ENCODE data around the gene RASSF5. TPM values are rescaled to one million over a fixed set of nuclear protein-coding genes. Genes with fewer than 3 reads are reported as not detected.
A peak's percentile ranks its signal among the peaks of the same experiment; 100 is the strongest.

Gene RASSF5
- total RNA-seq, 3 donors from 2014 or later = 11.0 to 17.0 (median 11.1) TPM

GRCh38 chr1:206526064-206526911 is 19.0 kb downstream of the RASSF5 start:
- intact Hi-C loops (cut with DNase I; ENCODE audit: low total_unique reads) = no loop called here
- Histone ChIP-seq H3K27ac (no peak overlapping the region), H3K27me3 (no peaks in the 10 kb centered on the region), H3K9me3 (no peaks in the 10 kb centered on the region), H3K4me3 (no peak overlapping the region), H3K36me3 (no peaks in the 10 kb centered on the region), H3K4me1 (no peaks in the 10 kb centered on the region)
- DNase-seq (ENCODE audit: low spot score in 2 of 2) = no peak
- TF ChIP-seq POLR2AphosphoS5 (IDR thresholded peaks at IDR 0.05) (no peak), POLR2A (IDR thresholded peaks at IDR 0.05) (no peak)
- TF ChIP-seq, protein P1, sequence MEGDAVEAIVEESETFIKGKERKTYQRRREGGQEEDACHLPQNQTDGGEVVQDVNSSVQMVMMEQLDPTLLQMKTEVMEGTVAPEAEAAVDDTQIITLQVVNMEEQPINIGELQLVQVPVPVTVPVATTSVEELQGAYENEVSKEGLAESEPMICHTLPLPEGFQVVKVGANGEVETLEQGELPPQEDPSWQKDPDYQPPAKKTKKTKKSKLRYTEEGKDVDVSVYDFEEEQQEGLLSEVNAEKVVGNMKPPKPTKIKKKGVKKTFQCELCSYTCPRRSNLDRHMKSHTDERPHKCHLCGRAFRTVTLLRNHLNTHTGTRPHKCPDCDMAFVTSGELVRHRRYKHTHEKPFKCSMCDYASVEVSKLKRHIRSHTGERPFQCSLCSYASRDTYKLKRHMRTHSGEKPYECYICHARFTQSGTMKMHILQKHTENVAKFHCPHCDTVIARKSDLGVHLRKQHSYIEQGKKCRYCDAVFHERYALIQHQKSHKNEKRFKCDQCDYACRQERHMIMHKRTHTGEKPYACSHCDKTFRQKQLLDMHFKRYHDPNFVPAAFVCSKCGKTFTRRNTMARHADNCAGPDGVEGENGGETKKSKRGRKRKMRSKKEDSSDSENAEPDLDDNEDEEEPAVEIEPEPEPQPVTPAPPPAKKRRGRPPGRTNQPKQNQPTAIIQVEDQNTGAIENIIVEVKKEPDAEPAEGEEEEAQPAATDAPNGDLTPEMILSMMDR (IDR thresholded peaks at IDR 0.05) = no peak

- Histone ChIP-seq H3K9me3 (no peaks in the 10 kb centered on the region), H3K27me3 (no peaks in the 10 kb centered on the region), H3K4me1 (no peaks in the 10 kb centered on the region), H3K36me3 (no peaks in the 10 kb centered on the region), H3K4me3 (no peak overlapping the region), H3K27ac (no peak overlapping the region)
- DNase-seq (ENCODE audit: low spot score in 2 of 2) = no peak
- intact Hi-C loops (cut with DNase I; ENCODE audit: low total_unique reads) = no loop called here
- TF ChIP-seq POLR2AphosphoS5 (IDR thresholded peaks at IDR 0.05) = no peak
- TF ChIP-seq, protein P1 (IDR thresholded peaks at IDR 0.05) = no peak
- TF ChIP-seq POLR2A (IDR thresholded peaks at IDR 0.05) = no peak
Measured at GRCh38 chr1:206529425-206529824, 22.1 kb downstream of the RASSF5 start.

GRCh38 chr1:206532368-206532767 is 25.0 kb downstream of the RASSF5 start:
- no peaks in the 10 kb centered on the region for H3K4me1 ChIP-seq
- intact Hi-C loops (cut with DNase I; ENCODE audit: low total_unique reads) = no loop called here
- no peaks in the 10 kb centered on the region for H3K9me3 ChIP-seq
- no peak for TF ChIP-seq POLR2A (IDR thresholded peaks at IDR 0.05)
- no peak for TF ChIP-seq POLR2AphosphoS5 (IDR thresholded peaks at IDR 0.05)
- TF ChIP-seq, protein P1 (IDR thresholded peaks at IDR 0.05) = no peak
- H3K27me3 ChIP-seq = no peaks in the 10 kb centered on the region
- H3K4me3 ChIP-seq = no peak overlapping the region
- H3K27ac ChIP-seq = no peak overlapping the region
- DNase-seq (ENCODE audit: low spot score in 2 of 2) = no peak
- no peaks in the 10 kb centered on the region for H3K36me3 ChIP-seq

DNA sequence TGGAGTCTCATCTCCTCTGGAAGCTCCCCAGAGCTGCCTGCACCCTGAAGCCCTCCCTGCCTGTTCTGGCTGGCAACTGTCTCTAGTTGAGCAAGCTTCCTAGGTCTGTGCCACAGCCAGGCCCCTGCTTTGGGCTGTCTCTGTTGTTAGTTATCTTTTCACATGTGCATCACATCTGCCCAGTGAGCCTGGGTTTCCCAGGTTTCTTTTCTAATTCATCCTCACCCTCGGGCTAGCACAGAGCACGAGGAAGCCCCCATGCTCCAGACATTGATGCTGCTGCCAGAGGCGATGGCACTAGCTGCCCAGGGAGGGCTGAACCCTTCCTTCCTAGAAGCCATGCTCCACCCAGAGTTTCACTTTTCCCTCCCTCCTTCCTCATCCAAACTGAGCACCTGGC is 27.2 kb downstream of the RASSF5 start:
- H3K4me1 ChIP-seq = peaks cover 0 to 1% of the 10 kb centered on the region in 2 donors
- no peak for DNase-seq (ENCODE audit: low spot score in 2 of 2)
- TF ChIP-seq, protein P1 (IDR thresholded peaks at IDR 0.05) = no peak
- TF ChIP-seq POLR2AphosphoS5 (IDR thresholded peaks at IDR 0.05) = no peak
- no peak for TF ChIP-seq POLR2A (IDR thresholded peaks at IDR 0.05)
- no peaks in the 10 kb centered on the region for H3K9me3 ChIP-seq
- H3K36me3 ChIP-seq = no peaks in the 10 kb centered on the region
- H3K27ac ChIP-seq = peak overlapping the region; percentile 58 to 69
- intact Hi-C loops (cut with DNase I; ENCODE audit: low total_unique reads) = no loop called here
- H3K27me3 ChIP-seq = no peaks in the 10 kb centered on the region
- no peak overlapping the region for H3K4me3 ChIP-seq

GRCh38 chr1:206535853-206536188 is 28.5 kb downstream of the RASSF5 start:
- intact Hi-C loops (cut with DNase I; ENCODE audit: low total_unique reads) = no loop called here
- no peaks in the 10 kb centered on the region for H3K9me3 ChIP-seq
- H3K27ac ChIP-seq = peak overlapping the region; percentile 62 to 69
- no peaks in the 10 kb centered on the region for H3K36me3 ChIP-seq
- H3K27me3 ChIP-seq = no peaks in the 10 kb centered on the region
- no peak overlapping the region for H3K4me3 ChIP-seq
- TF ChIP-seq POLR2A (IDR thresholded peaks at IDR 0.05) (no peak), POLR2AphosphoS5 (IDR thresholded peaks at IDR 0.05) (peak in 1 of 3 donors; percentile 12)
- DNase-seq (ENCODE audit: low spot score in 2 of 2) = peak in 1 of 2 donors; percentile 82
- H3K4me1 ChIP-seq = peaks cover 0 to 11% of the 10 kb centered on the region in 2 donors
